ENCODE measurements around the gene ID2.

ID2 gene

GRCh38 chr2:8684878-8685696 is 3.2 kb downstream of the ID2 start:
- Histone ChIP-seq H3K27me3 (replicated peaks; ENCODE audit: control insufficient read depth, insufficient read depth, low read length) (no peaks in the 10 kb centered on the region), H3K4me3 (replicated peaks; ENCODE audit: low read depth, low read length) (peak overlapping the region; percentile 55), H3K36me3 (ENCODE audit: control insufficient read depth, insufficient read depth, low read length) (no peaks in the 10 kb centered on the region)
- no peak for TF ChIP-seq CTCF (IDR thresholded peaks at IDR 0.05; ENCODE audit: insufficient read depth, low read length, poor library complexity, severe bottlenecking)
- DNase-seq (ENCODE audit: extremely low read depth, insufficient read length) = peak; percentile 57

- H3K4me3 ChIP-seq (replicated peaks; ENCODE audit: low read depth, low read length) = peak overlapping the region; percentile 55
These were observed 4.0 kb downstream of the ID2 start for GRCh38 chr2:8685697-8686358.

GRCh38 chr2:8691859-8692437 is 10.1 kb downstream of the ID2 start:
- DNase-seq (ENCODE audit: extremely low read depth, insufficient read length) = no peak
- Histone ChIP-seq H3K36me3 (ENCODE audit: control insufficient read depth, insufficient read depth, low read length) (no peaks in the 10 kb centered on the region), H3K4me3 (replicated peaks; ENCODE audit: low read depth, low read length) (no peak overlapping the region), H3K27me3 (replicated peaks; ENCODE audit: control insufficient read depth, insufficient read depth, low read length) (no peaks in the 10 kb centered on the region)
- TF ChIP-seq CTCF (IDR thresholded peaks at IDR 0.05; ENCODE audit: insufficient read depth, low read length, poor library complexity, severe bottlenecking) = no peak

More at GRCh38 chr2:8685697-8686358, 4.0 kb downstream of the ID2 start:
- Histone ChIP-seq H3K36me3 (ENCODE audit: control insufficient read depth, insufficient read depth, low read length) (no peaks in the 10 kb centered on the region), H3K27me3 (replicated peaks; ENCODE audit: control insufficient read depth, insufficient read depth, low read length) (no peaks in the 10 kb centered on the region)
- TF ChIP-seq CTCF (IDR thresholded peaks at IDR 0.05; ENCODE audit: insufficient read depth, low read length, poor library complexity, severe bottlenecking) = peak; percentile 59
- peak; percentile 75 for DNase-seq (ENCODE audit: extremely low read depth, insufficient read length)

- H3K27me3 ChIP-seq (replicated peaks; ENCODE audit: control insufficient read depth, insufficient read depth, low read length) = no peaks in the 10 kb centered on the region
- TF ChIP-seq CTCF (IDR thresholded peaks at IDR 0.05; ENCODE audit: insufficient read depth, low read length, poor library complexity, severe bottlenecking) = no peak
- DNase-seq (ENCODE audit: extremely low read depth, insufficient read length) = no peak
- H3K4me3 ChIP-seq (replicated peaks; ENCODE audit: low read depth, low read length) = no peak overlapping the region
- H3K36me3 ChIP-seq (ENCODE audit: control insufficient read depth, insufficient read depth, low read length) = no peaks in the 10 kb centered on the region
These were observed 10.9 kb downstream of the ID2 start for GRCh38 chr2:8692783-8693156.

GRCh38 chr2:8693157-8693821 is 11.4 kb downstream of the ID2 start:
- Histone ChIP-seq H3K27me3 (replicated peaks; ENCODE audit: control insufficient read depth, insufficient read depth, low read length) (no peaks in the 10 kb centered on the region), H3K4me3 (replicated peaks; ENCODE audit: low read depth, low read length) (no peak overlapping the region), H3K36me3 (ENCODE audit: control insufficient read depth, insufficient read depth, low read length) (no peaks in the 10 kb centered on the region)
- peak; percentile 46 for DNase-seq (ENCODE audit: extremely low read depth, insufficient read length)
- peak; percentile 78 for TF ChIP-seq CTCF (IDR thresholded peaks at IDR 0.05; ENCODE audit: insufficient read depth, low read length, poor library complexity, severe bottlenecking)

Data from GM06990 (cell line).